ENCODE measurements around the gene TRIM9.

Gene TRIM9

GRCh38 chr14:51094901-51095853 is at the start of gene TRIM9:
Gene TRIM9 (minus strand): TSS chr14:51095105. CDS start chr14:51094939, 166 bp downstream.
- peak; percentile 66 to 91 (median 77) for DNase-seq (ENCODE audit: low read depth in 2 of 3, low spot score in 2 of 3)

- no peak for DNase-seq (ENCODE audit: low read depth in 2 of 3, low spot score in 2 of 3)
Measured at GRCh38 chr14:51140856-51141255, 46.0 kb upstream of the TRIM9 start.

GRCh38 chr14:51140338-51140737 is 45.4 kb upstream of the TRIM9 start:
- no peak for DNase-seq (ENCODE audit: low read depth in 2 of 3, low spot score in 2 of 3)

- DNase-seq (ENCODE audit: low read depth in 2 of 3, low spot score in 2 of 3), result no peak
Measured at GRCh38 chr14:51139121-51139681, 44.3 kb upstream of the TRIM9 start.

GRCh38 chr14:51138404-51139103 is 43.6 kb upstream of the TRIM9 start:
- DNase-seq (ENCODE audit: low read depth in 2 of 3, low spot score in 2 of 3), result no peak

GRCh38 chr14:51131516-51131915 is 36.6 kb upstream of the TRIM9 start:
- DNase-seq (ENCODE audit: low read depth in 2 of 3, low spot score in 2 of 3), result no peak

GRCh38 chr14:51129130-51129529 is 34.2 kb upstream of the TRIM9 start:
- DNase-seq (ENCODE audit: low read depth in 2 of 3, low spot score in 2 of 3), result no peak

GRCh38 chr14:51124029-51124428 is 29.1 kb upstream of the TRIM9 start:
- no peak for DNase-seq (ENCODE audit: low read depth in 2 of 3, low spot score in 2 of 3)

GRCh38 chr14:51121096-51121495 is 26.2 kb upstream of the TRIM9 start:
- no peak for DNase-seq (ENCODE audit: low read depth in 2 of 3, low spot score in 2 of 3)

- no peak for DNase-seq (ENCODE audit: low read depth in 2 of 3, low spot score in 2 of 3)
Measured at GRCh38 chr14:51119411-51120051, 24.6 kb upstream of the TRIM9 start.

- no peak for DNase-seq (ENCODE audit: low read depth in 2 of 3, low spot score in 2 of 3)
Measured at GRCh38 chr14:51118993-51119392, 24.1 kb upstream of the TRIM9 start.

- no peak for DNase-seq (ENCODE audit: low read depth in 2 of 3, low spot score in 2 of 3)
Measured at GRCh38 chr14:51117593-51117992, 22.7 kb upstream of the TRIM9 start.

GRCh38 chr14:51116682-51117081 is 21.8 kb upstream of the TRIM9 start:
- no peak for DNase-seq (ENCODE audit: low read depth in 2 of 3, low spot score in 2 of 3)

- no peak for DNase-seq (ENCODE audit: low read depth in 2 of 3, low spot score in 2 of 3)
Measured at GRCh38 chr14:51109651-51110050, 14.7 kb upstream of the TRIM9 start.

GRCh38 chr14:51107801-51108200 is 12.9 kb upstream of the TRIM9 start:
- no peak for DNase-seq (ENCODE audit: low read depth in 2 of 3, low spot score in 2 of 3)

GRCh38 chr14:51104467-51104866 is 9.6 kb upstream of the TRIM9 start:
- DNase-seq (ENCODE audit: low read depth in 2 of 3, low spot score in 2 of 3), result no peak

GRCh38 chr14:51097287-51097686 is 2.4 kb upstream of the TRIM9 start:
- DNase-seq (ENCODE audit: low read depth in 2 of 3, low spot score in 2 of 3), result no peak

GRCh38 chr14:51096870-51097269 is 2.0 kb upstream of the TRIM9 start:
- DNase-seq (ENCODE audit: low read depth in 2 of 3, low spot score in 2 of 3), result no peak

- peak in 1 of 3 experiments; percentile 1 for DNase-seq (ENCODE audit: low read depth in 2 of 3, low spot score in 2 of 3)
Measured at GRCh38 chr14:51095854-51096823, 1.2 kb upstream of the TRIM9 start.

- peak in 2 of 3 experiments; percentile 1 to 10 for DNase-seq (ENCODE audit: low read depth in 2 of 3, low spot score in 2 of 3)
Measured at GRCh38 chr14:51094282-51094821, 553 bp downstream of the TRIM9 start.

All from activated CD8-positive, alpha-beta memory T cell treated with anti-CD3 and anti-CD28 coated beads for 48 hours (primary cell).